NOMO-1 treated with DMSO at 0.1 percent for 48 hours (cell line): Measurements from ENCODE around the gene PRR5L.

Experiments used
- DNase-seq: peaks from one replicate; lab custom pipeline; 2025; ENCODE audit not compliant: unreplicated experiment; lab: John Stamatoyannopoulos, UW

PRR5L gene, protein sequence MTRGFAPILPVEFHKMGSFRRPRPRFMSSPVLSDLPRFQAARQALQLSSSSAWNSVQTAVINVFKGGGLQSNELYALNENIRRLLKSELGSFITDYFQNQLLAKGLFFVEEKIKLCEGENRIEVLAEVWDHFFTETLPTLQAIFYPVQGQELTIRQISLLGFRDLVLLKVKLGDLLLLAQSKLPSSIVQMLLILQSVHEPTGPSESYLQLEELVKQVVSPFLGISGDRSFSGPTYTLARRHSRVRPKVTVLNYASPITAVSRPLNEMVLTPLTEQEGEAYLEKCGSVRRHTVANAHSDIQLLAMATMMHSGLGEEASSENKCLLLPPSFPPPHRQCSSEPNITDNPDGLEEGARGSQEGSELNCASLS

DNA sequence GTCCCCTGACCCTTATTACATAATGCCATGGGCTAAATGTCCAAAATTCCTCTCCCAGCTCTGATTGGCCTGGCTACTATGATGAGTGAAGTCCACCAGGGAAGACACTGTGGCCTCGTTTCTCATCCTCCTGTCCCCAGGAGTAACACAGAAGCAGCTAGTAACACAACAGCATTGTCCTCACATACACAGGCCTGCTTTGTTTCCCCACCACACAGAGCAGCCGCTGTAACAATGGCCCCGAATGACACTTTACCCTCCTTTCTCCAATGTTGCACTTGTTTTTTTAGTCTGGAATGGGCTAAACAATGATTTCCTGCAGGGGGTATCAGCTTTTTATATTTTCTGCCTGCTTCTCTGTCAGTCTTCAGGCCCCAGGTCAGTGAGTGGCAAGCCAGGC lies at the start of gene PRR5L:
TSS of gene PRR5L (plus strand) at position 363 of the 400 bp plus-strand sequence. CDS start 104,834 bp downstream, outside the sequence.
- DNase-seq = no peak

GRCh38 chr11:36247493-36247892 lies 48.6 kb upstream of the PRR5L start:
- no peak for DNase-seq

GRCh38 chr11:36248436-36248835 lies 47.7 kb upstream of the PRR5L start:
- DNase-seq = no peak

GRCh38 chr11:36249246-36249645 lies 46.8 kb upstream of the PRR5L start:
- DNase-seq = peak; percentile 11

- DNase-seq = no peak
Measured at GRCh38 chr11:36251823-36252222, 44.3 kb upstream of the PRR5L start.

- no peak for DNase-seq
Measured at GRCh38 chr11:36253238-36253637, 42.9 kb upstream of the PRR5L start.

- DNase-seq = no peak
Measured at GRCh38 chr11:36254713-36255112, 41.4 kb upstream of the PRR5L start.

- no peak for DNase-seq
Measured at GRCh38 chr11:36257351-36257750, 38.7 kb upstream of the PRR5L start.

DNA sequence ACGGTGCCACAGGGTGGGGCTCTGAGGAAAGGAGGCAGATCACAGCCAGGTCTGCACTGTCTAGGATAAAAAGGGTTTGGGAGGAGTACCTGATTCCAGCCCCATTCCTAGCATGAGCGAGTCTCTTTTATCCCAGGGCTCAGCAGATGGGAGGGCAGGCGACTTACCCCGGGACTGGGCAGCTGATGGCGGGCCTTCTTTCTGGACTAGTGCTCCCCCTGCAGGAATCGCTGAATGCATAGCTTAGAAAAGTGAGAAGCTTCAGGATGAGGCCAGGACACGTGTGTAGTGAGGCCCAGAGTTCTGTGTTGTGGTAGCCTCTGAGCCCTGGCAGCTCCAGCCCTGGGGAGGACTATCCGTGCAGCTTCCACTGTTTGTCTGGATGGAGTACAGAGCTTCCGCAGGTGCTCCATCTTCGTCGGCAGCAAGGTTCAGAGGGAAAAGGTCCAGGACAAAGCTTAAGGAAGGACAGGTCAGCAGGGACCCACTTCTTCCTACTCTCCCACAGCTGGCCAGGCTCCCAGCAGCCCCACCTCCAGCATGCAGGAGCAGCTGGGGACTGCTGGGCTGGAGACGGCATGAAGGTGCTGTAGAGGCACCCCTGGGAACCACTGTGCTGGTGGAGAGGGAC lies 37.2 kb upstream of the PRR5L start:
- peak; percentile 42 for DNase-seq

DNA sequence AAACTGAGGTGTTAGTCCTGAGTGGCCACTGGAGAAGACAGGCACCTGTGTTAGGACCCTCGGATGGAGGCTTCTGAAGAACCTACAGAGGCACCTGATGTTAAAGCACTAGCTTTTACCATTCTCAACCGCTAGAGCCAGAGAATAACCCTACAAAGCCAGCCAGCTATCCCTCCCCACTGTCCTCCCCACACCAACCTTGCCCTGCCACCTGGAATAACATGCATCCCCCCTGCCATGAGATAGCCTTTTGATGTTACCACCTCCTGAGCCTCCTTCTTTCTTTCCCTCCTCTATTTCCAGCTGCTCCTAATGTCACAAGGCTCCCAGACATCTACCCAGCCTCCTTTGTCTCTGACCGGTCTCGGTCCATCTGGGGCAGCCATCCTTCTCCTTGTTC lies 35.0 kb upstream of the PRR5L start:
- no peak for DNase-seq

- no peak for DNase-seq
Measured at GRCh38 chr11:36264011-36264972, 31.8 kb upstream of the PRR5L start.

DNA sequence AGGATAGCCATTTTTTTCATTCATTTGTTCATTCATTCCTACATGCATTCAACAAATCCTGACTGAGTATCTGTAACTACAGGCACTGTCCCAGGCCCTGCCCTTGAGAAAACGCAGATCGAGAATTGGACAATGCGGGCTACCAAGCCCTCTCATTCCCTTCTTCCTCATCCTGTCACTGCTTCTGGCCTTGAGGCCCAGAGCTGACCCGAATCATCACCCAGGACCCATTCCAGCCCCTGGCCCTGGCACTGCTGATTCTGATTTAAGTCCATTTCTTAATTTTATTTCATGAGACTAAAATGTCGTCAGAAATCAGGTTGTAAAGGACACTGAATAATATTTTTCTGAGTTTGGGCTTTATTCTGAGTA lies 31.1 kb upstream of the PRR5L start:
- DNase-seq = no peak

DNA sequence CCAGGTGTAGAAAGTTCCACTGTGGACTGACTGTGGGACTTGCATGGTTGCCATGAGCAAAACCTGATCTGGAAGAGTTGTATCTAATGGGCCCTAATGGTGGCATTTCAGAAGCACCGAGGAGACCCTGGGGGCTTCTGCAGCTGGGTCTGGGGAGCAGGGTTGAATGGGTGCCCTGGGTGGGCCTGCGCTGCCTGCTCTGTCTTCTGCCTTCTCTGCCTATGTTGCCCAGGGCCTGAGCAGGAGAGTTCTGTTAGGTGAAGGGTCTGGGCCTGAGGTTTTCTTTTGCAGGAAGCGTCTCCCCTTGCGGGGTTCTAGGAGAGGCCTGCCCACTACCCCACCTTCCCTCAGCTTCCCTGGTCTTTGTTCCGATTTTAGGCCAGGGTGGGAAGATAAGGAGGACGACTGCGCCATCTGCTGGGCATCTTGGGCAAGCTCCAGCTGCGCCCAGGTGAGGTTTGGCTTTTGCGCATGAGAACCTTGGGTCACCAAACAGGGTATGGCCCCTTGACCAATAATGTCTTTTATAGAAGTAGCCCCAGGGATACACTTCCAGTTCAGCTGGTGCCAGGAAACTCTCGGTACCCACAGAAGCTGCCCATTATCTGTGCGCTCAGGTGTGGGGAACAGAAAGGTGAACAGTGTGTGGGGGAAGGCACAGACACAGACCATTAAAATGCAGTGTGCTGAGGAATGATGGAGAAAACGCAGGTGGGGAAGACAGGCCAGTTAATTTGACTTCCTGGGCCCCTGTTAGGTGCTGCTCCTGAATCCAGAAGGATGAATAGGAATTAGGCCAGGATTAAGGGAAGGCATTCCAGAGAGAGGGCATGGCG lies 30.1 kb upstream of the PRR5L start:
- peak; percentile 31 for DNase-seq

- DNase-seq = no peak
Measured at GRCh38 chr11:36266767-36267166, 29.3 kb upstream of the PRR5L start.

GRCh38 chr11:36268337-36268985 lies 27.6 kb upstream of the PRR5L start:
- DNase-seq = no peak

GRCh38 chr11:36270701-36271100 lies 25.4 kb upstream of the PRR5L start:
- no peak for DNase-seq

- DNase-seq = no peak
Measured at GRCh38 chr11:36271794-36272407, 24.2 kb upstream of the PRR5L start.

DNA sequence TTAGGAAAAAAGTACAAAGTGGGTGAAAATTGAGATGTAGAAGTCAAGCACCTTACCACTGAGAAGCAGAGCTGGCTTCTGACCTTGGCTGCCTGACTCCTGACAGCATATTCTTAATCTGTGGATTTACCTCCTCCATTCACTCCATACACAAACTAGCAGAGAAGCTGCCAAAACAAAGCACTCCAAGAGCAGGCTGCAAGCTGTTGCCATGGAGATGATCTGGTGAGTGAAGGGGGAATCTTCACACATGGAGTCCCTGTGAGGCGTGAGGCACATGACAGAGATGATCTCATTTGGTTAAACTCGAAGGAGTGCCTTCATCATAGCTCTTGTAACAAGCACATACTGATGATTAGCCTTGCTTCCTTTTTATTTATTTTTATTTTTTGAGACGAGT lies 23.0 kb upstream of the PRR5L start:
- DNase-seq = no peak

DNA sequence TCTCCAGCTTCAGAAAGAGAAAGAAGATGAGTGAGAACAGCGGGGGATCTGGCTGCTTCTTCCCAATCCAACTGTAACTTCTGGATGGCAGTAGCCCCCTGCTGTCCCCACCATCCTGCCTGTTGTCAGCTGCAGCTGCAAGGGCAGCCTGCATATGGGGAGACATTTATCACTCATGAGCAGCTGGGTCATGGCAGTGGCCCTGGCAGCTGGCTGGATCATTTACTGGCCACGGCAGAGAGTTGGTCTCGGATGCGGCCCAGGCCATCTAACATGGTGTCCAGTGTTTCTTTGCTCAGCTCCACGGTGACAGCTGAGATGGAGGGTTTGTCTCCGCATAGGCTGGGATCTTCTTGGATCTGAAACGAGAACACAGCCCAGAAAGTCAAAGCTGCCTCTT lies 21.7 kb upstream of the PRR5L start:
- no peak for DNase-seq
